CD14-positive monocyte (primary cell): ENCODE measurements around the gene UFSP2. TPM values are rescaled to one million over a fixed set of nuclear protein-coding genes. Genes with fewer than 3 reads are reported as not detected.

ENCODE experiments used
- DNase-seq, 3 donors: peaks; one replicate each; pipeline ENCODE4 v3.0.0-alpha.2; 2011 to 2022
- H2AFZ ChIP-seq: 2 replicates; pipeline ENCODE4 v1.6.0; 2012; ENCODE audit warnings: mild to moderate bottlenecking, low read depth, low read length, inconsistent platforms; ENCODE audit not compliant: insufficient read depth, poor library complexity, severe bottlenecking
- H3K27ac ChIP-seq, 2 donors: 1 replicate in 1 of 2; 2 replicates in 1 of 2; pipeline ENCODE4 v1.5.1; 2012 to 2013; ENCODE audit warnings: low read length in 2 of 2, control low read depth in 1 of 2, inconsistent platforms in 1 of 2, low read depth in 1 of 2, mild to moderate bottlenecking in 1 of 2
- H3K27me3 ChIP-seq, 2 donors: one replicate each; pipeline versions ENCODE4 v1.6.0 to v1.6.1; 2011 to 2013; ENCODE audit warnings: low read length in 2 of 2; ENCODE audit not compliant: control insufficient read depth in 2 of 2, insufficient read depth in 2 of 2
- H3K36me3 ChIP-seq, 2 donors: replicated peaks in 1 of 2; 1 replicate in 1 of 2; 2 replicates in 1 of 2; pipeline versions ENCODE4 v1.5.1 to v1.6.1; 2012 to 2013; ENCODE audit warnings: low read length in 2 of 2, control low read depth in 1 of 2, inconsistent platforms in 1 of 2, mild to moderate bottlenecking in 1 of 2; ENCODE audit not compliant: insufficient read depth in 2 of 2, control insufficient read depth in 1 of 2
- H3K4me1 ChIP-seq, 2 donors: 1 replicate in 1 of 2; 2 replicates in 1 of 2; pipeline versions ENCODE4 v1.5.1 to v1.6.1; 2012 to 2013; ENCODE audit warnings: low read length in 2 of 2, control low read depth in 1 of 2, inconsistent platforms in 1 of 2, mild to moderate bottlenecking in 1 of 2, moderate library complexity in 1 of 2; ENCODE audit not compliant: insufficient read depth in 2 of 2, control insufficient read depth in 1 of 2
- H3K4me2 ChIP-seq: replicated peaks from 2 replicates; pipeline ENCODE3; 2012; ENCODE audit warnings: low read length, moderate library complexity, mild to moderate bottlenecking; ENCODE audit not compliant: poor library complexity, severe bottlenecking; ENCODE audit errors: extremely low read depth
- H3K4me3 ChIP-seq, 3 experiments: fragments of 200-600 bp in 1 of 3; sonication (generic) in 1 of 3; replicated peaks in 1 of 3; 1 replicate in 2 of 3; 2 replicates in 1 of 3; pipeline ENCODE4 v1.5.1; 2011 to 2013; ENCODE audit warnings: low read length in 3 of 3, mild to moderate bottlenecking in 3 of 3, control low read depth in 2 of 3, low read depth in 2 of 3, inconsistent platforms in 1 of 3, moderate library complexity in 1 of 3
- H3K79me2 ChIP-seq: 2 replicates; pipeline ENCODE4 v1.6.0; 2012; ENCODE audit warnings: mild to moderate bottlenecking, control low read depth, inconsistent platforms, low read length, moderate library complexity; ENCODE audit not compliant: insufficient read depth
- H3K9ac ChIP-seq: 2 replicates; pipeline ENCODE4 v1.6.0; 2017; ENCODE audit warnings: low read length, mild to moderate bottlenecking; ENCODE audit not compliant: insufficient read depth, poor library complexity, severe bottlenecking
- H3K9me3 ChIP-seq, 2 donors: replicated peaks in 1 of 2; 1 replicate in 1 of 2; 2 replicates in 1 of 2; pipeline versions ENCODE4 v1.5.1 to v1.6.1; 2012 to 2013; ENCODE audit warnings: low read length in 2 of 2, control low read depth in 1 of 2; ENCODE audit not compliant: control insufficient read depth in 1 of 2, insufficient read depth in 1 of 2
- H4K20me1 ChIP-seq: 2 replicates; pipeline ENCODE4 v1.6.0; 2012; ENCODE audit warnings: mild to moderate bottlenecking, low read length, control low read depth, moderate library complexity; ENCODE audit not compliant: insufficient read depth
- H3K27ac Mint-ChIP-seq, 7 donors: one replicate each; pipeline ENCODE4 v1.8.0; 2020; ENCODE audit warnings: mild to moderate bottlenecking in 7 of 7, mixed read lengths in 7 of 7, moderate library complexity in 6 of 7, inconsistent platforms in 2 of 7
- H3K27me3 Mint-ChIP-seq, 3 donors: one replicate each; pipeline ENCODE4 v1.8.0; 2021 to 2022; ENCODE audit warnings: low read depth in 3 of 3, mild to moderate bottlenecking in 3 of 3, mixed read lengths in 3 of 3, moderate library complexity in 3 of 3, inconsistent platforms in 1 of 3
- H3K36me3 Mint-ChIP-seq, 2 donors: one replicate each; pipeline ENCODE4 v1.8.0; 2020; ENCODE audit warnings: mixed read lengths in 2 of 2, inconsistent platforms in 1 of 2, mild to moderate bottlenecking in 1 of 2
- H3K4me1 Mint-ChIP-seq: one replicate; pipeline ENCODE4 v1.8.0; 2020; ENCODE audit warnings: mild to moderate bottlenecking, mixed read lengths
- H3K4me3 Mint-ChIP-seq, 2 donors: one replicate each; pipeline ENCODE4 v1.8.0; 2020; ENCODE audit warnings: mild to moderate bottlenecking in 2 of 2, mixed read lengths in 2 of 2, moderate library complexity in 1 of 2
- H3K9me3 Mint-ChIP-seq, 7 donors: one replicate each; pipeline ENCODE4 v1.8.0; 2020 to 2022; ENCODE audit warnings: mixed read lengths in 7 of 7, mild to moderate bottlenecking in 6 of 7, moderate library complexity in 6 of 7, inconsistent platforms in 2 of 7
- CTCF ChIP-seq: fragments of 200-600 bp; IDR thresholded peaks from one replicate; pipeline ENCODE4 v1.8.0; 2022; ENCODE audit warnings: antibody characterized with exemption, mild to moderate bottlenecking
- WGBS: methylation state at CpG from one replicate; pipeline ENCODE4 v1.1.5; 2013; ENCODE audit warnings: missing lambda C conversion rate; ENCODE audit not compliant: insufficient coverage; 5-methylcytosine and 5-hydroxymethylcytosine counted together
- intact Hi-C, 2 donors: fragments of 100-400 bp; cut with micrococcal nuclease; formaldehyde crosslinking; loops; one replicate each; pipeline versions ENCODE4 v1.15.0 to v1.15.1; 2023
- polyA plus RNA-seq, 3 donors: library from polyadenylated mRNA; depleted of rRNA in 1 of 3; unstranded in 2 of 3; stranded (reverse) in 1 of 3; fragments of 300-500 nt in 2 of 3; fragments of >200 nt in 1 of 3; fragmentation: Illumina TruSeq in 2 of 3; gene quantifications; 1 replicate in 2 of 3; 2 replicates in 1 of 3; pipeline ENCODE4 v1.2.3, GENCODE V29; 2012 to 2021

Gene UFSP2
- polyA plus RNA-seq, 3 donors: 6.8 to 23.5 (median 13.8) TPM

- H3K4me1 ChIP-seq: peaks cover 0 to 3% of the 10 kb centered on the region in 2 donors
- H3K79me2 ChIP-seq: no peaks in the 10 kb centered on the region
- no peak for DNase-seq
- Mint-ChIP-seq H3K36me3 (no peaks in the 10 kb centered on the region), H3K4me1 (peaks cover 9% of the 10 kb centered on the region), H3K4me3 (peak overlapping the region in 1 of 2 donors; percentile 65), H3K9me3 (peaks cover 3 to 15% (median 8%) of the 10 kb centered on the region in 7 donors), H3K27ac (no peak overlapping the region), H3K27me3 (peaks cover 29 to 39% (median 33%) of the 10 kb centered on the region in 3 donors)
- TF ChIP-seq CTCF: no peak
- H3K4me3 ChIP-seq: no peak overlapping the region
- no peak overlapping the region for H3K27ac ChIP-seq
- intact Hi-C loops: no loop called here
- H3K9me3 ChIP-seq: peaks cover 0 to 8% of the 10 kb centered on the region in 2 donors
- 80% methylated on average over 1 of the region's 2 CpGs for WGBS
- H3K4me2 ChIP-seq: no peak overlapping the region
- H3K36me3 ChIP-seq: no peaks in the 10 kb centered on the region
- H4K20me1 ChIP-seq: no peaks in the 10 kb centered on the region
- H2AFZ ChIP-seq: no peak overlapping the region
- no peak overlapping the region for H3K9ac ChIP-seq
- H3K27me3 ChIP-seq: peaks cover 18 to 30% of the 10 kb centered on the region in 2 donors
Observed at GRCh38 chr4:185384061-185384460, 41.7 kb downstream of the UFSP2 start.

- TF ChIP-seq CTCF: no peak
- no peaks in the 10 kb centered on the region for H4K20me1 ChIP-seq
- no peak overlapping the region for H3K9ac ChIP-seq
- Mint-ChIP-seq H3K27ac (peak overlapping the region in 1 of 7 donors; percentile 50), H3K9me3 (peaks cover 3 to 15% (median 8%) of the 10 kb centered on the region in 7 donors), H3K36me3 (no peaks in the 10 kb centered on the region), H3K27me3 (peaks cover 30 to 39% (median 33%) of the 10 kb centered on the region in 3 donors), H3K4me1 (peaks cover 9% of the 10 kb centered on the region), H3K4me3 (peak overlapping the region in 1 of 2 donors; percentile 65)
- H3K4me2 ChIP-seq: no peak overlapping the region
- H3K27ac ChIP-seq: no peak overlapping the region
- H3K4me3 ChIP-seq: no peak overlapping the region
- H3K36me3 ChIP-seq: no peaks in the 10 kb centered on the region
- no CpG with 5 or more reads among the region's 4 CpGs for WGBS
- H3K9me3 ChIP-seq: peaks cover 0 to 8% of the 10 kb centered on the region in 2 donors
- H3K79me2 ChIP-seq: no peaks in the 10 kb centered on the region
- H2AFZ ChIP-seq: no peak overlapping the region
- intact Hi-C loops: no loop called here
- peaks cover 18 to 30% of the 10 kb centered on the region in 2 donors for H3K27me3 ChIP-seq
- peaks cover 0 to 3% of the 10 kb centered on the region in 2 donors for H3K4me1 ChIP-seq
- DNase-seq: no peak
Observed at GRCh38 chr4:185383451-185383850, 42.3 kb downstream of the UFSP2 start.
